GM21360 (cell line): Measurements from ENCODE around the gene LIAS.

ENCODE experiments used
- ATAC-seq: cut with Tn5 transposase; IDR thresholded peaks from one replicate; pipeline ENCODE4 v1.9.1; 2021; ENCODE audit warnings: mild to moderate bottlenecking, moderate library complexity; ENCODE audit not compliant: unreplicated experiment

LIAS gene

GRCh38 chr4:39527296-39528060 lies 68.6 kb downstream of the LIAS start, which contains the start of gene UGDH:
TSS of gene UGDH (minus strand) at chr4:39527439. CDS start at chr4:39521512, 5,927 bp downstream.
- ATAC-seq = peak; percentile 96

GRCh38 chr4:39528061-39528465 lies 69.2 kb downstream of the LIAS start:
- no peak for ATAC-seq
